ENCODE data around the gene FUCA2.

FUCA2 gene

GRCh38 chr6:143490244-143490643 is 21.3 kb downstream of the FUCA2 start:
- H3K27ac ChIP-seq (ENCODE audit: low read length), result no peak overlapping the region
- no peak overlapping the region for H3K4me2 ChIP-seq (ENCODE audit: insufficient read depth, low read length)
- H3K36me3 ChIP-seq (ENCODE audit: insufficient read depth, low read length), result no peaks in the 10 kb centered on the region
- ATAC-seq (ENCODE audit: insufficient read depth, low read depth) (no peak), DNase-seq (no peak)
- H2AFZ ChIP-seq (ENCODE audit: low read depth, low read length), result no peak overlapping the region
- no peaks in the 10 kb centered on the region for H4K20me1 ChIP-seq (ENCODE audit: insufficient read depth, low read length)
- TF ChIP-seq EZH2 (IDR thresholded peaks at IDR 0.05; ENCODE audit: borderline replicate concordance, low read depth, low read length, severe bottlenecking) (no peak), CTCF (IDR thresholded peaks at IDR 0.05; ENCODE audit: borderline replicate concordance, extremely low read depth, low read length, poor library complexity, severe bottlenecking) (no peak)
- H3K9ac ChIP-seq (ENCODE audit: low read depth, low read length), result no peak overlapping the region
- no peaks in the 10 kb centered on the region for H3K79me2 ChIP-seq (ENCODE audit: insufficient read depth, low read length)
- no peaks in the 10 kb centered on the region for H3K27me3 ChIP-seq (ENCODE audit: insufficient read depth, low read length, poor library complexity)
- H3K4me3 ChIP-seq (ENCODE audit: low read depth in 1 of 2, low read length in 2 of 2), result no peak overlapping the region
- H3K4me1 ChIP-seq (ENCODE audit: insufficient read depth, low read length), result no peaks in the 10 kb centered on the region
- H3K9me3 ChIP-seq (ENCODE audit: insufficient read depth, low read length, severe bottlenecking), result no peaks in the 10 kb centered on the region

- Histone ChIP-seq H2AFZ (ENCODE audit: low read depth, low read length) (no peak overlapping the region), H3K4me1 (ENCODE audit: insufficient read depth, low read length) (no peaks in the 10 kb centered on the region), H3K36me3 (ENCODE audit: insufficient read depth, low read length) (no peaks in the 10 kb centered on the region), H4K20me1 (ENCODE audit: insufficient read depth, low read length) (no peaks in the 10 kb centered on the region), H3K9ac (ENCODE audit: low read depth, low read length) (no peak overlapping the region), H3K4me3 (ENCODE audit: low read depth in 1 of 2, low read length in 2 of 2) (no peak overlapping the region), H3K27me3 (ENCODE audit: insufficient read depth, low read length, poor library complexity) (no peaks in the 10 kb centered on the region), H3K9me3 (ENCODE audit: insufficient read depth, low read length, severe bottlenecking) (no peaks in the 10 kb centered on the region), H3K27ac (ENCODE audit: low read length) (no peak overlapping the region), H3K4me2 (ENCODE audit: insufficient read depth, low read length) (no peak overlapping the region), H3K79me2 (ENCODE audit: insufficient read depth, low read length) (no peaks in the 10 kb centered on the region)
- no peak for TF ChIP-seq CTCF (IDR thresholded peaks at IDR 0.05; ENCODE audit: borderline replicate concordance, extremely low read depth, low read length, poor library complexity, severe bottlenecking)
- TF ChIP-seq EZH2 (IDR thresholded peaks at IDR 0.05; ENCODE audit: borderline replicate concordance, low read depth, low read length, severe bottlenecking), result no peak
- ATAC-seq (ENCODE audit: insufficient read depth, low read depth), result no peak
- DNase-seq, result no peak
These were observed 24.8 kb downstream of the FUCA2 start for GRCh38 chr6:143486752-143487151.

GRCh38 chr6:143485967-143486366 is 25.6 kb downstream of the FUCA2 start:
- Histone ChIP-seq H3K36me3 (ENCODE audit: insufficient read depth, low read length) (no peaks in the 10 kb centered on the region), H3K4me3 (ENCODE audit: low read depth in 1 of 2, low read length in 2 of 2) (no peak overlapping the region), H3K4me2 (ENCODE audit: insufficient read depth, low read length) (no peak overlapping the region), H4K20me1 (ENCODE audit: insufficient read depth, low read length) (no peaks in the 10 kb centered on the region), H3K27ac (ENCODE audit: low read length) (no peak overlapping the region), H3K4me1 (ENCODE audit: insufficient read depth, low read length) (no peaks in the 10 kb centered on the region), H2AFZ (ENCODE audit: low read depth, low read length) (no peak overlapping the region), H3K27me3 (ENCODE audit: insufficient read depth, low read length, poor library complexity) (no peaks in the 10 kb centered on the region), H3K79me2 (ENCODE audit: insufficient read depth, low read length) (no peaks in the 10 kb centered on the region), H3K9me3 (ENCODE audit: insufficient read depth, low read length, severe bottlenecking) (no peaks in the 10 kb centered on the region), H3K9ac (ENCODE audit: low read depth, low read length) (no peak overlapping the region)
- DNase-seq (no peak), ATAC-seq (ENCODE audit: insufficient read depth, low read depth) (no peak)
- no peak for TF ChIP-seq EZH2 (IDR thresholded peaks at IDR 0.05; ENCODE audit: borderline replicate concordance, low read depth, low read length, severe bottlenecking)
- no peak for TF ChIP-seq CTCF (IDR thresholded peaks at IDR 0.05; ENCODE audit: borderline replicate concordance, extremely low read depth, low read length, poor library complexity, severe bottlenecking)

- Histone ChIP-seq H3K9me3 (ENCODE audit: insufficient read depth, low read length, severe bottlenecking) (no peaks in the 10 kb centered on the region), H3K27ac (ENCODE audit: low read length) (no peak overlapping the region), H3K4me2 (ENCODE audit: insufficient read depth, low read length) (no peak overlapping the region), H3K36me3 (ENCODE audit: insufficient read depth, low read length) (peaks cover 10% of the 10 kb centered on the region; the same call in 1 of the 2 replicates), H4K20me1 (ENCODE audit: insufficient read depth, low read length) (no peaks in the 10 kb centered on the region), H3K27me3 (ENCODE audit: insufficient read depth, low read length, poor library complexity) (no peaks in the 10 kb centered on the region), H3K4me1 (ENCODE audit: insufficient read depth, low read length) (no peaks in the 10 kb centered on the region), H2AFZ (ENCODE audit: low read depth, low read length) (no peak overlapping the region), H3K9ac (ENCODE audit: low read depth, low read length) (no peak overlapping the region), H3K4me3 (ENCODE audit: low read depth in 1 of 2, low read length in 2 of 2) (no peak overlapping the region), H3K79me2 (ENCODE audit: insufficient read depth, low read length) (no peaks in the 10 kb centered on the region)
- ATAC-seq (ENCODE audit: insufficient read depth, low read depth) (no peak), DNase-seq (no peak)
- TF ChIP-seq CTCF (IDR thresholded peaks at IDR 0.05; ENCODE audit: borderline replicate concordance, extremely low read depth, low read length, poor library complexity, severe bottlenecking), result no peak
- no peak for TF ChIP-seq EZH2 (IDR thresholded peaks at IDR 0.05; ENCODE audit: borderline replicate concordance, low read depth, low read length, severe bottlenecking)
These were observed 28.9 kb downstream of the FUCA2 start for GRCh38 chr6:143482593-143482992.
